GM13977 (cell line): Measurements from ENCODE around the gene BMPR1B.

Experiments
- DNase-seq: peaks from one replicate; pipeline ENCODE4 v3.0.0; 2012; ENCODE audit warnings: low spot score
- CTCF ChIP-seq: IDR thresholded peaks from 2 replicates; pipeline ENCODE4 v1.5.1; 2012; ENCODE audit warnings: mild to moderate bottlenecking, control low read depth; ENCODE audit not compliant: insufficient read depth; ENCODE audit errors: extremely low read depth, missing control alignments
- in situ Hi-C: fragments of 300-500 bp; cut with MboI; formaldehyde crosslinking; loops from one replicate; pipeline ENCODE4 v1.12.0; 2022; ENCODE audit warnings: low sequenced_read_pairs, low pct_unique_long_range_greater_than_20kb, mixed read lengths, inconsistent platforms; ENCODE audit not compliant: unreplicated experiment

The BMPR1B gene

GRCh38 chr4:94741304-94741703 lies 16.5 kb upstream of the BMPR1B start:
- no peak for TF ChIP-seq CTCF
- in situ Hi-C loops, result no loop called here

GRCh38 chr4:94743838-94744237 lies 13.9 kb upstream of the BMPR1B start:
- no peak for DNase-seq
- no peak for TF ChIP-seq CTCF
- in situ Hi-C loops, result no loop called here

More at GRCh38 chr4:94741304-94741703, 16.5 kb upstream of the BMPR1B start:
- no peak for DNase-seq

GRCh38 chr4:94744850-94745249 lies 12.9 kb upstream of the BMPR1B start:
- in situ Hi-C loops, result no loop called here
- TF ChIP-seq CTCF, result no peak
- DNase-seq, result no peak

- in situ Hi-C loops, result no loop called here
- TF ChIP-seq CTCF, result no peak
- no peak for DNase-seq
Measured at GRCh38 chr4:94746746-94747145, 11.0 kb upstream of the BMPR1B start.

GRCh38 chr4:94758141-94758699 lies 465 bp downstream of the BMPR1B start:
- in situ Hi-C loops, result no loop called here
- TF ChIP-seq CTCF, result no peak
- no peak for DNase-seq

GRCh38 chr4:94758700-94759399 lies 1.1 kb downstream of the BMPR1B start:
- in situ Hi-C loops, result no loop called here
- DNase-seq, result no peak
- no peak for TF ChIP-seq CTCF
